Endodermal cell (in vitro differentiated cells): ENCODE results near the gene TRIM32. TPM values are rescaled to one million over a fixed set of nuclear protein-coding genes. Genes with fewer than 3 reads are reported as not detected.

ENCODE experiments used
- DNase-seq: peaks from one replicate; pipeline ENCODE4 v3.0.0-alpha.2; 2017
- H3K27ac ChIP-seq: 2 replicates; pipeline ENCODE4 v1.5.1; 2013; ENCODE audit warnings: mild to moderate bottlenecking, low read depth, low read length, moderate library complexity
- H3K27me3 ChIP-seq: 2 replicates; pipeline ENCODE4 v1.6.1; 2013; ENCODE audit warnings: mild to moderate bottlenecking, low read length, moderate library complexity; ENCODE audit not compliant: insufficient read depth, control insufficient read depth, poor library complexity, severe bottlenecking
- H3K36me3 ChIP-seq: 2 replicates; pipeline ENCODE4 v1.7.0; 2013; ENCODE audit warnings: mild to moderate bottlenecking, low read length, moderate library complexity; ENCODE audit not compliant: control insufficient read depth, insufficient read depth
- H3K4me1 ChIP-seq: one replicate; pipeline ENCODE4 v1.7.0; 2013; ENCODE audit warnings: low read length; ENCODE audit not compliant: control insufficient read depth, insufficient read depth
- H3K4me3 ChIP-seq: 2 replicates; pipeline ENCODE4 v1.5.1; 2013; ENCODE audit warnings: mild to moderate bottlenecking, low read length, moderate library complexity
- H3K9ac ChIP-seq: 2 replicates; pipeline ENCODE4 v1.6.1; 2013; ENCODE audit warnings: mild to moderate bottlenecking, low read length, moderate library complexity; ENCODE audit not compliant: poor library complexity, severe bottlenecking; ENCODE audit errors: extremely low read depth
- H3K9me3 ChIP-seq: 2 replicates; pipeline ENCODE4 v1.6.1; 2013; ENCODE audit warnings: mild to moderate bottlenecking, low read length, moderate library complexity; ENCODE audit not compliant: control insufficient read depth
- H3K27ac Mint-ChIP-seq: 2 replicates; pipeline ENCODE4 v1.8.0; 2020; ENCODE audit warnings: mixed read lengths
- H3K27me3 Mint-ChIP-seq: 2 replicates; pipeline ENCODE4 v1.8.0; 2021; ENCODE audit warnings: mild to moderate bottlenecking, mixed read lengths; ENCODE audit not compliant: insufficient read depth
- H3K36me3 Mint-ChIP-seq: 2 replicates; pipeline ENCODE4 v1.8.0; 2020; ENCODE audit warnings: low read depth, mixed read lengths
- H3K4me1 Mint-ChIP-seq: 2 replicates; pipeline ENCODE4 v1.8.0; 2020; ENCODE audit warnings: mixed read lengths
- H3K4me3 Mint-ChIP-seq: 2 replicates; pipeline ENCODE4 v1.8.0; 2020; ENCODE audit warnings: mild to moderate bottlenecking, moderate library complexity, mixed read lengths
- H3K9me3 Mint-ChIP-seq: 2 replicates; pipeline ENCODE4 v1.8.0; 2020; ENCODE audit warnings: mild to moderate bottlenecking, mixed read lengths
- WGBS, 2 experiments: methylation state at CpG; one replicate each; pipeline versions ENCODE4 v1.1.5 to v1.1.7; 2013; ENCODE audit warnings: missing lambda C conversion rate in 2 of 2, mixed read lengths in 1 of 2; ENCODE audit not compliant: insufficient coverage in 1 of 2, insufficient read length in 1 of 2; 5-methylcytosine and 5-hydroxymethylcytosine counted together
- total RNA-seq, 2 donors: library from RNA; stranded (reverse); fragmentation: NEBNext Ultra II Directional in 1 of 2; extraction: Animal tissue kit (Norgen Biotek cat#: 25700) in 1 of 2; gene quantifications; 2 replicates in 1 of 2; 3 replicates in 1 of 2; pipeline ENCODE4 v1.2.1, GENCODE V29; 2021
- TF ChIP-seq, protein P1 (sequence below): fragments of 200-600 bp; sonication (generic); conservative IDR thresholded peaks from 2 replicates; pipeline ENCODE4 v1.5.0; 2021; ENCODE audit warnings: antibody characterized with exemption, mild to moderate bottlenecking

The TRIM32 gene
- total RNA-seq, 2 donors from 2014 or later: 28.0 to 31.3 TPM

DNA sequence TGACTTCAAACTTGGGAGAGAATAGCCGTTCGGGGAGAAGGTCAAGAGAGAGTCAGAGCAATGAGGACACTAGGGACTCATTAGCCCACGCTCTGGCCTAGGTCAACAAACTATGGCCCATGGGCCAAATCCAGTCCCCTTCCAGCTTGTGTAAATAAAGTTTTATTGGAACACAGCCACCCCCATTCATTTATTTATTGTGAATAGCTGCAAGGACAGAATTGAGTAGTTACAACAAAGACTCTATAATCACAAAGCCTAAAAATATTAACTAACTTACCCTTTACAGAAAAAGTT lies 33.1 kb upstream of the TRIM32 start:
- no peaks in the 10 kb centered on the region for H3K9me3 Mint-ChIP-seq
- no peak overlapping the region for H3K27ac ChIP-seq
- no peak overlapping the region for H3K27ac Mint-ChIP-seq
- no peak overlapping the region for H3K4me3 Mint-ChIP-seq
- no peaks in the 10 kb centered on the region for H3K36me3 ChIP-seq
- H3K4me1 Mint-ChIP-seq: peaks cover 6% of the 10 kb centered on the region
- H3K27me3 ChIP-seq: no peaks in the 10 kb centered on the region
- H3K27me3 Mint-ChIP-seq: no peaks in the 10 kb centered on the region
- H3K36me3 Mint-ChIP-seq: no peaks in the 10 kb centered on the region
- WGBS, 2 experiments: 80 to 87% methylated on average over 3 of the region's 3 CpGs
- no peak overlapping the region for H3K9ac ChIP-seq
- H3K9me3 ChIP-seq: no peaks in the 10 kb centered on the region
- H3K4me3 ChIP-seq: no peak overlapping the region
- TF ChIP-seq, protein P1, sequence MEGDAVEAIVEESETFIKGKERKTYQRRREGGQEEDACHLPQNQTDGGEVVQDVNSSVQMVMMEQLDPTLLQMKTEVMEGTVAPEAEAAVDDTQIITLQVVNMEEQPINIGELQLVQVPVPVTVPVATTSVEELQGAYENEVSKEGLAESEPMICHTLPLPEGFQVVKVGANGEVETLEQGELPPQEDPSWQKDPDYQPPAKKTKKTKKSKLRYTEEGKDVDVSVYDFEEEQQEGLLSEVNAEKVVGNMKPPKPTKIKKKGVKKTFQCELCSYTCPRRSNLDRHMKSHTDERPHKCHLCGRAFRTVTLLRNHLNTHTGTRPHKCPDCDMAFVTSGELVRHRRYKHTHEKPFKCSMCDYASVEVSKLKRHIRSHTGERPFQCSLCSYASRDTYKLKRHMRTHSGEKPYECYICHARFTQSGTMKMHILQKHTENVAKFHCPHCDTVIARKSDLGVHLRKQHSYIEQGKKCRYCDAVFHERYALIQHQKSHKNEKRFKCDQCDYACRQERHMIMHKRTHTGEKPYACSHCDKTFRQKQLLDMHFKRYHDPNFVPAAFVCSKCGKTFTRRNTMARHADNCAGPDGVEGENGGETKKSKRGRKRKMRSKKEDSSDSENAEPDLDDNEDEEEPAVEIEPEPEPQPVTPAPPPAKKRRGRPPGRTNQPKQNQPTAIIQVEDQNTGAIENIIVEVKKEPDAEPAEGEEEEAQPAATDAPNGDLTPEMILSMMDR: no peak
- no peaks in the 10 kb centered on the region for H3K4me1 ChIP-seq
- no peak for DNase-seq

DNA sequence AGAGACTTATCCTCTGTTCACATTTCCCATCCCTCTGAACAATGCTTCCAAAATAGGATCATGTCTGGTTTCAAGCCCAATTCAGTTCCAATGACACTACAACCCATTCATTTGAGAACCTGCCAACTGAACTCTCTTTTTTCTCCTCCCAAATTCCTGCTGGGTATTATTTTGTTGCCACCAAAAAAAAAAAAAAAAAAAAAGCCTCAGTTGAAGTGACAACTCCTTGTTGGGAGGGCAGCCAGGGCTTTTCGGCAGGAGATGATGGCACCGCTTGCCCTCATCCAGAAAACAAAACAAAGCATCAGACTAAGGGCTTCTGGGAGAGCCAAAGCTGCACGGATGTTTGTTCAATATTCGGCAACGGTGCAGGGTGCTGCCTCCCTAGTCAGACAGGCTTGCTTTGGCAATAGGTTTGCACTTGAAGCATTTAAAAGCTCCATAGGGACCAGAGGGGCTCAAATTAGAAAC lies 30.6 kb upstream of the TRIM32 start:
- no peak overlapping the region for H3K4me3 Mint-ChIP-seq
- H3K27me3 Mint-ChIP-seq: no peaks in the 10 kb centered on the region
- no peaks in the 10 kb centered on the region for H3K36me3 Mint-ChIP-seq
- peaks cover 6% of the 10 kb centered on the region for H3K4me1 Mint-ChIP-seq
- Histone ChIP-seq H3K4me1 (no peaks in the 10 kb centered on the region), H3K27ac (no peak overlapping the region), H3K9me3 (no peaks in the 10 kb centered on the region), H3K27me3 (no peaks in the 10 kb centered on the region), H3K4me3 (no peak overlapping the region), H3K36me3 (no peaks in the 10 kb centered on the region), H3K9ac (no peak overlapping the region)
- TF ChIP-seq, protein P1: no peak
- WGBS, 2 experiments: 92 to 93% methylated on average over 4 to 5 of the region's 5 CpGs
- H3K27ac Mint-ChIP-seq: no peak overlapping the region
- H3K9me3 Mint-ChIP-seq: no peaks in the 10 kb centered on the region
- no peak for DNase-seq

DNA sequence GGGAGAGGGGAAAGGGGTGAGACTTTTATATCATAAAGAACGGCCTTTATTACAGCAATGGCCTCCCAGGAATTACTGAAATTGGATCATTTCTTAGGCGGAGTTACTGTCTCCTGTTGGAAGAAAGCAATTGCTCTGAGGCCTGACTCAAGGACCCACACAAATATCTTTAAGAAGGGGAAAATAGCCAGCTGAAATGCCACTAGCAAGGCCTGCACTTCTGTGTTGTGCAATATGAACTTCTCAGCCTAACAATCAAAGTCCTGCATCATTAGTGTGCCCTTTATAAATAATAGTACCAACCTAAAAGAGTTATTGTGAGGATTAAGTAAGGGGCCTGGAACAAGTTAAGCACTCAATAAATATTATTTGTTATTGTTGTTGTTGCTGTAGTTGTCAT lies 30.1 kb upstream of the TRIM32 start:
- TF ChIP-seq, protein P1: no peak
- Histone ChIP-seq H3K36me3 (no peaks in the 10 kb centered on the region), H3K9me3 (no peaks in the 10 kb centered on the region), H3K9ac (no peak overlapping the region), H3K4me1 (no peaks in the 10 kb centered on the region), H3K27me3 (no peaks in the 10 kb centered on the region), H3K27ac (no peak overlapping the region), H3K4me3 (no peak overlapping the region)
- DNase-seq: no peak
- Mint-ChIP-seq H3K4me1 (peaks cover 6% of the 10 kb centered on the region), H3K36me3 (no peaks in the 10 kb centered on the region), H3K4me3 (no peak overlapping the region), H3K9me3 (no peaks in the 10 kb centered on the region), H3K27ac (no peak overlapping the region), H3K27me3 (no peaks in the 10 kb centered on the region)
- 90 to 95% methylated on average over 2 of the region's 2 CpGs for WGBS, 2 experiments
